Right atrium auricular region (tissue), 2 donors: Measurements from ENCODE around the gene RELB. TPM values are rescaled to one million over a fixed set of nuclear protein-coding genes. Genes with fewer than 3 reads are reported as not detected.

Source experiments
- DNase-seq: peaks from one replicate; pipeline ENCODE4 v3.0.0-alpha.2; 2019; ENCODE audit warnings: low spot score
- H3K27ac ChIP-seq, 2 donors: fragments of 200-600 bp; sonication (generic); 1 replicate in 1 of 2; 2 replicates in 1 of 2; pipeline ENCODE4 v1.5.1; 2016 to 2019
- H3K27me3 ChIP-seq, 2 donors: fragments of 200-600 bp; sonication (generic); one replicate each; pipeline versions ENCODE4 v1.5.1 to v1.6.0; 2017 to 2019
- H3K36me3 ChIP-seq: fragments of 200-600 bp; sonication (generic); one replicate; pipeline ENCODE4 v1.5.1; 2016
- H3K4me1 ChIP-seq, 2 donors: fragments of 200-600 bp; sonication (generic); one replicate each; pipeline versions ENCODE4 v1.5.1 to v1.6.0; 2017 to 2019
- H3K4me3 ChIP-seq, 2 donors: fragments of 200-600 bp; sonication (generic); 1 replicate in 1 of 2; 2 replicates in 1 of 2; pipeline ENCODE4 v1.5.1; 2017 to 2019; ENCODE audit warnings: mild to moderate bottlenecking in 1 of 2, moderate library complexity in 1 of 2
- H3K9me3 ChIP-seq, 2 donors: fragments of 200-600 bp; sonication (generic); one replicate each; pipeline ENCODE4 v1.5.1; 2019
- CTCF ChIP-seq, 2 donors: fragments of 200-600 bp; sonication (generic); IDR thresholded peaks; one replicate each; pipeline ENCODE4 v1.5.1; 2019; ENCODE audit warnings: antibody characterized with exemption in 2 of 2
- total RNA-seq, 2 donors: library from RNA; depleted of rRNA; stranded (reverse); fragments of >200 nt; gene quantifications; one replicate each; pipeline ENCODE4 v1.1.0, GENCODE V29; 2016

RELB gene
- total RNA-seq, 2 donors from 2014 or later, result 1.3 to 3.1 TPM

- no peaks in the 10 kb centered on the region for H3K27me3 ChIP-seq
- H3K27ac ChIP-seq, result no peak overlapping the region
- H3K4me1 ChIP-seq, result no peaks in the 10 kb centered on the region
- no peak for DNase-seq
- no peaks in the 10 kb centered on the region for H3K9me3 ChIP-seq
- peaks cover 4% of the 10 kb centered on the region for H3K36me3 ChIP-seq
- TF ChIP-seq CTCF (IDR thresholded peaks at IDR 0.05), result no peak
- no peak overlapping the region for H3K4me3 ChIP-seq
Measured at GRCh38 chr19:45009625-45010255, 8.5 kb downstream of the RELB start.

- no peak overlapping the region for H3K27ac ChIP-seq
- H3K4me3 ChIP-seq, result no peak overlapping the region
- no peaks in the 10 kb centered on the region for H3K27me3 ChIP-seq
- no peak for TF ChIP-seq CTCF (IDR thresholded peaks at IDR 0.05)
- no peaks in the 10 kb centered on the region for H3K4me1 ChIP-seq
- H3K9me3 ChIP-seq, result no peaks in the 10 kb centered on the region
- DNase-seq, result no peak
- peaks cover 4% of the 10 kb centered on the region for H3K36me3 ChIP-seq
Measured at GRCh38 chr19:45010306-45010705, 9.0 kb downstream of the RELB start.

GRCh38 chr19:45011959-45012358 is 10.7 kb downstream of the RELB start:
- Histone ChIP-seq H3K4me3 (no peak overlapping the region), H3K4me1 (no peaks in the 10 kb centered on the region), H3K9me3 (no peaks in the 10 kb centered on the region), H3K27ac (no peak overlapping the region), H3K27me3 (no peaks in the 10 kb centered on the region), H3K36me3 (peaks cover 4% of the 10 kb centered on the region)
- DNase-seq, result no peak
- no peak for TF ChIP-seq CTCF (IDR thresholded peaks at IDR 0.05)

- Histone ChIP-seq H3K4me1 (no peaks in the 10 kb centered on the region), H3K4me3 (no peak overlapping the region), H3K27ac (no peak overlapping the region), H3K9me3 (no peaks in the 10 kb centered on the region), H3K27me3 (no peaks in the 10 kb centered on the region), H3K36me3 (peaks cover 4% of the 10 kb centered on the region)
- DNase-seq, result peak; percentile 70
- peak in 1 of 2 donors; percentile 70 for TF ChIP-seq CTCF (IDR thresholded peaks at IDR 0.05)
Measured at GRCh38 chr19:45016388-45017314, 15.4 kb downstream of the RELB start.

GRCh38 chr19:45019187-45019586 is 17.9 kb downstream of the RELB start:
- Histone ChIP-seq H3K4me3 (no peak overlapping the region), H3K9me3 (no peaks in the 10 kb centered on the region), H3K4me1 (no peaks in the 10 kb centered on the region), H3K27me3 (no peaks in the 10 kb centered on the region), H3K36me3 (no peaks in the 10 kb centered on the region), H3K27ac (no peak overlapping the region)
- TF ChIP-seq CTCF (IDR thresholded peaks at IDR 0.05), result no peak
- no peak for DNase-seq
